HEK293 (cell line): Measurements from ENCODE around the gene IZUMO2.

ENCODE experiments used
- CTCF ChIA-PET: fragments of 350-600 bp; formaldehyde crosslinking; extraction: SDS; loops from one replicate; lab custom pipeline; 2021; ENCODE audit warnings: antibody characterized with exemption; lab: Yijun Ruan, JAX
- POLR2A ChIA-PET: fragments of 300-600 bp; formaldehyde crosslinking; extraction: SDS; loops from one replicate; lab custom pipeline; 2020; ENCODE audit warnings: antibody characterized with exemption, inconsistent platforms; lab: Yijun Ruan, JAX
- H3K27ac ChIP-seq: fragments of 200-500 bp; sonication (Bioruptor generic); 2 replicates; pipeline ENCODE4 v1.5.1; 2014; ENCODE audit warnings: low read depth, low read length, control low read depth, inconsistent platforms; ENCODE audit errors: extremely low read depth
- H3K36me3 ChIP-seq, 2 experiments: fragments of 200-500 bp in 1 of 2; sonication (Bioruptor generic) in 1 of 2; 1 replicate in 1 of 2; 2 replicates in 1 of 2; pipeline ENCODE4 v1.5.1; 2014 to 2017; ENCODE audit warnings: inconsistent platforms in 2 of 2, low read length in 2 of 2; ENCODE audit not compliant: control insufficient read depth in 2 of 2, insufficient read depth in 1 of 2
- H3K4me1 ChIP-seq: fragments of 200-500 bp; sonication (Bioruptor generic); 2 replicates; pipeline ENCODE4 v1.5.1; 2014; ENCODE audit warnings: mild to moderate bottlenecking, low read length, inconsistent platforms; ENCODE audit not compliant: control insufficient read depth, insufficient read depth
- H3K4me3 ChIP-seq: 2 replicates; pipeline ENCODE4 v1.5.1; 2011; ENCODE audit warnings: low read depth, mild to moderate bottlenecking, control low read depth, low read length, moderate library complexity
- H3K9me3 ChIP-seq: fragments of 200-500 bp; sonication (Bioruptor generic); 2 replicates; pipeline ENCODE4 v1.5.1; 2014; ENCODE audit warnings: low read depth, low read length, inconsistent platforms; ENCODE audit not compliant: control insufficient read depth, insufficient read depth
- EGR2 ChIP-seq: fragments of 450-650 bp; formaldehyde crosslinking; IDR thresholded peaks from 2 replicates; pipeline ENCODE4 v1.5.1; 2016; ENCODE audit warnings: low read depth, missing biosample characterization, missing genetic modification characterization
- FEZF1 ChIP-seq: fragments of 450-650 bp; formaldehyde crosslinking; IDR thresholded peaks from 2 replicates; pipeline ENCODE4 v1.5.1; 2016; ENCODE audit warnings: missing biosample characterization, missing genetic modification characterization
- GLI2 ChIP-seq: fragments of 450-650 bp; formaldehyde crosslinking; IDR thresholded peaks from 2 replicates; pipeline ENCODE4; 2017; ENCODE audit warnings: missing biosample characterization, missing genetic modification characterization, low read depth, borderline replicate concordance
- SALL2 ChIP-seq: fragments of 450-650 bp; formaldehyde crosslinking; IDR thresholded peaks from 2 replicates; pipeline ENCODE4 v1.5.0; 2017; ENCODE audit warnings: missing biosample characterization, mild to moderate bottlenecking, missing genetic modification characterization, borderline replicate concordance
- ZFHX2 ChIP-seq: fragments of 450-650 bp; formaldehyde crosslinking; conservative IDR thresholded peaks from 2 replicates; pipeline ENCODE4 v1.5.1; 2016; ENCODE audit warnings: missing biosample characterization, missing genetic modification characterization
- ZFP69B ChIP-seq: fragments of 450-650 bp; formaldehyde crosslinking; IDR thresholded peaks from 2 replicates; pipeline ENCODE4 v1.5.1; 2016; ENCODE audit warnings: missing biosample characterization, missing genetic modification characterization
- ZSCAN30 ChIP-seq: fragments of 450-650 bp; IDR thresholded peaks from 2 replicates; pipeline ENCODE4 v1.5.1; 2018; ENCODE audit warnings: missing biosample characterization, mild to moderate bottlenecking, missing genetic modification characterization, moderate library complexity
- TF ChIP-seq, protein P1 (sequence below): fragments of 450-650 bp; formaldehyde crosslinking; IDR thresholded peaks from 2 replicates; pipeline ENCODE4 v1.5.1; 2016; ENCODE audit warnings: missing biosample characterization, missing genetic modification characterization
- TF ChIP-seq, protein P2 (sequence below): fragments of 450-650 bp; formaldehyde crosslinking; IDR thresholded peaks from 2 replicates; pipeline ENCODE4; 2016; ENCODE audit warnings: missing biosample characterization, missing genetic modification characterization
- TF ChIP-seq, protein P3 (sequence below): fragments of 450-650 bp; formaldehyde crosslinking; IDR thresholded peaks from 2 replicates; pipeline ENCODE4 v1.5.1; 2016; ENCODE audit warnings: missing biosample characterization, missing genetic modification characterization
- TF ChIP-seq, protein P4 (sequence below): fragments of 450-650 bp; formaldehyde crosslinking; IDR thresholded peaks from 2 replicates; pipeline ENCODE4 v1.5.1; 2017; ENCODE audit warnings: missing biosample characterization, missing genetic modification characterization

The IZUMO2 gene

DNA sequence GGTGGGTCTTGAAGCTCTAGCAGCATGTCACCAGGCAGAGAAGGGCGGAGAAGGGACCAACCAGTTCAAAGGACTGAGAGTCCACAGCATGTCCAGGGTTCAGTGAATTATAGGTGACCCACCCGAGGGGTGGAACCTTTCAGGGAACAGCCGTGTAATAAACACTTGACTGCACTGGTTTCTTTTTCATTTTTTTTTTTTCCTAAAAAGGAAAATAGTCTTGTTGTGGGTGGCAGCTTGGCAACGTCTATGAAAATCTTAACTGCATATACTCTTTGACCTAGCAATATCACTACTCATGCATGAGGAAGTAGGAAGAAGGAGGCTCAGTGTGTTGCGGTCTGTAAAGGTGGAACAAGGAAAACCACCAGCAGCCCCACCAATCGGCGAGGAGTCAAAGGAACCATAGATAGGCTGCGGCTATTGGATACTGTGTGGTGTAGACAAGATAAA lies 27.4 kb upstream of the IZUMO2 start (continued):
- TF ChIP-seq, protein P1, sequence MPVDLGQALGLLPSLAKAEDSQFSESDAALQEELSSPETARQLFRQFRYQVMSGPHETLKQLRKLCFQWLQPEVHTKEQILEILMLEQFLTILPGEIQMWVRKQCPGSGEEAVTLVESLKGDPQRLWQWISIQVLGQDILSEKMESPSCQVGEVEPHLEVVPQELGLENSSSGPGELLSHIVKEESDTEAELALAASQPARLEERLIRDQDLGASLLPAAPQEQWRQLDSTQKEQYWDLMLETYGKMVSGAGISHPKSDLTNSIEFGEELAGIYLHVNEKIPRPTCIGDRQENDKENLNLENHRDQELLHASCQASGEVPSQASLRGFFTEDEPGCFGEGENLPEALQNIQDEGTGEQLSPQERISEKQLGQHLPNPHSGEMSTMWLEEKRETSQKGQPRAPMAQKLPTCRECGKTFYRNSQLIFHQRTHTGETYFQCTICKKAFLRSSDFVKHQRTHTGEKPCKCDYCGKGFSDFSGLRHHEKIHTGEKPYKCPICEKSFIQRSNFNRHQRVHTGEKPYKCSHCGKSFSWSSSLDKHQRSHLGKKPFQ (tag by site-specific recombination) = no peak
- TF ChIP-seq SALL2 (tag by site-specific recombination) (no peak), ZSCAN30 (no peak), ZFP69B (tag by site-specific recombination) (no peak)

DNA sequence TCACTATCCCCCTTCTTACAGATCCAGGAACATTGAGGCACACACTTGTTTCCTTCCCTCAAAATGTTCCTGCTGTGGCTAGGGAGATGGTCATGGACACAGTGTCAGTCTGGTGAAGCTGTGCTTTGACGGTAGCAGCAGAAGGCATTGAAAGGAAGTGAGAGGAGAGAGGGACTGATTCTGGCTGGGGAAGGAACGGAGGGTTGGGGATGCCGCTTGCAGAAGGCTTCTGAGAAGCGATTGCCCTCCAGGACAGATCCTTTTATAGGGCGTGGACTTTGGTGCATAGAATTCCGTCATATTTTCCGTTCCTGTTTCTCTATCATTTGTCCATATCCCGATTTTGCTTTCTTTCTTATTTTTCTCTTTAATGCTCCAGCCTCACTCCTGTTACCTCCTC lies 26.2 kb upstream of the IZUMO2 start:
- Histone ChIP-seq H3K4me3 (no peak overlapping the region), H3K4me1 (peaks cover 4% of the 10 kb centered on the region; the same call in 1 of the 2 replicates), H3K36me3 (no peaks in the 10 kb centered on the region), H3K27ac (no peak overlapping the region), H3K9me3 (no peaks in the 10 kb centered on the region)
- ChIA-PET POLR2A (no interaction called here), CTCF (no interaction called here)
- TF ChIP-seq, protein P2, sequence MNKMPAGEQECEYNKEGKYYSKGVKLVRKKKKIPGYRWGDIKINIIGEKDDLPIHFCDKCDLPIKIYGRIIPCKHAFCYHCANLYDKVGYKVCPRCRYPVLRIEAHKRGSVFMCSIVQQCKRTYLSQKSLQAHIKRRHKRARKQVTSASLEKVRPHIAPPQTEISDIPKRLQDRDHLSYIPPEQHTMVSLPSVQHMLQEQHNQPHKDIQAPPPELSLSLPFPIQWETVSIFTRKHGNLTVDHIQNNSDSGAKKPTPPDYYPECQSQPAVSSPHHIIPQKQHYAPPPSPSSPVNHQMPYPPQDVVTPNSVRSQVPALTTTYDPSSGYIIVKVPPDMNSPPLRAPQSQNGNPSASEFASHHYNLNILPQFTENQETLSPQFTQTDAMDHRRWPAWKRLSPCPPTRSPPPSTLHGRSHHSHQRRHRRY (tag by site-specific recombination) = no peak
- TF ChIP-seq, protein P3, sequence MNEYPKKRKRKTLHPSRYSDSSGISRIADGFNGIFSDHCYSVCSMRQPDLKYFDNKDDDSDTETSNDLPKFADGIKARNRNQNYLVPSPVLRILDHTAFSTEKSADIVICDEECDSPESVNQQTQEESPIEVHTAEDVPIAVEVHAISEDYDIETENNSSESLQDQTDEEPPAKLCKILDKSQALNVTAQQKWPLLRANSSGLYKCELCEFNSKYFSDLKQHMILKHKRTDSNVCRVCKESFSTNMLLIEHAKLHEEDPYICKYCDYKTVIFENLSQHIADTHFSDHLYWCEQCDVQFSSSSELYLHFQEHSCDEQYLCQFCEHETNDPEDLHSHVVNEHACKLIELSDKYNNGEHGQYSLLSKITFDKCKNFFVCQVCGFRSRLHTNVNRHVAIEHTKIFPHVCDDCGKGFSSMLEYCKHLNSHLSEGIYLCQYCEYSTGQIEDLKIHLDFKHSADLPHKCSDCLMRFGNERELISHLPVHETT (tag by site-specific recombination) = no peak

DNA sequence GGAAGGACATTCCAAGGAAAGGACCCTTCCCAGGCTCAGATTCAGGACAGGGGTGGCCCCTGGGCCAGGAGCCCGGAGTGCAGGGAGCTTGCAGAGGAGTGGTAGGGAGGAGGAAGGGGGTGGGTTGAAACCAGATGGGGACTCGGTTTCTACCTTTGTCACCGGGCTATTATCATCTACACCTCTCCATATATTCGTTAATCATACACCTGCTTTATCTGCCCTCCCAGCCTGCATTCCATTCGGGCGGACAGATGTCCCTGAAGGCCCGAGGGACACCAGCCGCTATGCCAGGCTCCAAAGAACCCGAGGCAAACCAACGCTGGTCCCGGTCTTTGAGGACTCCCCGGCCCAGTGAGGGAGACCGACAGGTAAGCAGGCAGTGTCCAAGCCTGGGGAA lies 24.9 kb upstream of the IZUMO2 start:
- H3K27ac ChIP-seq = no peak overlapping the region
- no peaks in the 10 kb centered on the region for H3K9me3 ChIP-seq
- no peak overlapping the region for H3K4me3 ChIP-seq
- H3K36me3 ChIP-seq = no peaks in the 10 kb centered on the region
- POLR2A ChIA-PET = no interaction called here
- TF ChIP-seq, protein P4, sequence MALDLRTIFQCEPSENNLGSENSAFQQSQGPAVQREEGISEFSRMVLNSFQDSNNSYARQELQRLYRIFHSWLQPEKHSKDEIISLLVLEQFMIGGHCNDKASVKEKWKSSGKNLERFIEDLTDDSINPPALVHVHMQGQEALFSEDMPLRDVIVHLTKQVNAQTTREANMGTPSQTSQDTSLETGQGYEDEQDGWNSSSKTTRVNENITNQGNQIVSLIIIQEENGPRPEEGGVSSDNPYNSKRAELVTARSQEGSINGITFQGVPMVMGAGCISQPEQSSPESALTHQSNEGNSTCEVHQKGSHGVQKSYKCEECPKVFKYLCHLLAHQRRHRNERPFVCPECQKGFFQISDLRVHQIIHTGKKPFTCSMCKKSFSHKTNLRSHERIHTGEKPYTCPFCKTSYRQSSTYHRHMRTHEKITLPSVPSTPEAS (tag by site-specific recombination) = no peak
- CTCF ChIA-PET = no interaction called here
- H3K4me1 ChIP-seq = peaks cover 9% of the 10 kb centered on the region; the same call in 1 of the 2 replicates

DNA sequence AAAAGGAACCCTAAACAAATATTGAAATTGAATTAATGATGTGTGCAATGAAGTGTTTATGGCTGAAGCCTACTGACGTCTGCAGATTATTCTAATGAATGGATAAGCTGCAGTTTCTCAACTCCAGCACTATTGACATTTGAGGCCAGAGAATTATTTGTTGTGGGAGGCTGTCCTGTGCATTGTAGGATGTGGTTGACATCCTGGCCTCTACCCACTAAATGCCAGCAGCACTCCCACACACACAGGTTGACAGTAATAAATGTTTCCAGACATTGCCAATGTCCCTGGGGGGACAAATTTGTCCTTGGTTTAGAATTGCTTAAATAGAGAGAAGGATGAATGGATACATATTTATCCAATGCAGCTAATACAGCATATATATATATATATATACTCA lies 21.1 kb upstream of the IZUMO2 start:
- Histone ChIP-seq H3K27ac (no peak overlapping the region), H3K36me3 (no peaks in the 10 kb centered on the region), H3K4me1 (peaks cover 5% of the 10 kb centered on the region; the same call in 1 of the 2 replicates), H3K4me3 (no peak overlapping the region), H3K9me3 (no peaks in the 10 kb centered on the region)
- POLR2A ChIA-PET = no interaction called here
- CTCF ChIA-PET = interaction anchor here (0.7 kb wide), 1 partner anchor 12 kb away, joined by 3 read pairs; no protein-coding TSS in a partner anchor
- TF ChIP-seq GLI2 (tag by site-specific recombination) = no peak
- TF ChIP-seq EGR2 (tag by site-specific recombination) = peak; percentile 92
- TF ChIP-seq FEZF1 (tag by site-specific recombination) = 0 out of 2 replicates have a peak, but pooled peaks have one; percentile 14
- peak; percentile 90 for TF ChIP-seq ZFHX2 (tag by site-specific recombination)
